Aorta (tissue), 5 donors: ENCODE measurements around the gene IMP3. TPM values are rescaled to one million over a fixed set of nuclear protein-coding genes. Genes with fewer than 3 reads are reported as not detected.

ENCODE experiments used
- ATAC-seq: fragments of 200-7000 bp; cut with Tn5 transposase; one replicate; pipeline ENCODE4 v1.9.1; 2022; ENCODE audit warnings: moderate library complexity; ENCODE audit not compliant: low FRiP score
- DNase-seq, 2 donors: peaks; one replicate each; pipeline ENCODE4 v3.0.0-alpha.2; 2020
- H3K27ac ChIP-seq, 2 donors: one replicate each; pipeline ENCODE4 v1.5.1; 2013; ENCODE audit warnings: low read length in 2 of 2, mild to moderate bottlenecking in 2 of 2, moderate library complexity in 2 of 2, control low read depth in 1 of 2, inconsistent platforms in 1 of 2, low read depth in 1 of 2
- H3K27me3 ChIP-seq, 2 donors: one replicate each; pipeline ENCODE4 v1.6.1; 2013; ENCODE audit warnings: control low read depth in 1 of 2, low read length in 1 of 2, mild to moderate bottlenecking in 1 of 2, moderate library complexity in 1 of 2; ENCODE audit not compliant: insufficient read depth in 2 of 2, control insufficient read depth in 1 of 2
- H3K36me3 ChIP-seq, 2 donors: one replicate each; pipeline ENCODE4 v1.6.1; 2013; ENCODE audit warnings: control low read depth in 1 of 2, low read length in 1 of 2, mild to moderate bottlenecking in 1 of 2; ENCODE audit not compliant: insufficient read depth in 2 of 2, control insufficient read depth in 1 of 2
- H3K4me1 ChIP-seq, 2 donors: one replicate each; pipeline ENCODE4 v1.6.1; 2013; ENCODE audit warnings: low read length in 2 of 2, control low read depth in 1 of 2, mild to moderate bottlenecking in 1 of 2, moderate library complexity in 1 of 2; ENCODE audit not compliant: insufficient read depth in 2 of 2, control insufficient read depth in 1 of 2
- H3K4me3 ChIP-seq, 2 donors: one replicate each; pipeline ENCODE4 v1.5.1; 2013; ENCODE audit warnings: low read length in 2 of 2, control low read depth in 1 of 2, mild to moderate bottlenecking in 1 of 2
- H3K9me3 ChIP-seq: one replicate; pipeline ENCODE4 v1.6.1; 2013; ENCODE audit warnings: mild to moderate bottlenecking, low read length; ENCODE audit not compliant: control insufficient read depth
- WGBS, 2 donors: extraction: QIAGEN DNeasy Blood & Tissue Kit; methylation state at CpG; one replicate each; pipeline ENCODE4 v1.1.7; 2013; 5-methylcytosine and 5-hydroxymethylcytosine counted together
- intact Hi-C, 2 donors: fragments of 100-400 bp; cut with DNase I; formaldehyde crosslinking; loops; one replicate each; pipeline versions ENCODE4 v1.14.2 to v1.15.0; 2022
- polyA plus RNA-seq, 2 donors: library from polyadenylated mRNA; stranded (reverse); fragments of 200-250 nt; gene quantifications; one replicate each; pipeline ENCODE4 v1.2.3, GENCODE V29; 2013
- total RNA-seq, 2 donors: library from RNA; stranded (reverse); fragmentation: NEBNext Ultra II Directional; extraction: Animal tissue kit (Norgen Biotek cat#: 25700); gene quantifications; one replicate each; pipeline ENCODE4 v1.2.1, GENCODE V29; 2021
- donor health status: healthy with polysubstance abuse.
- donor health status: Bipolar disorder and iron deficiency.
- donor health status: DM: no; HTN: no; CAD: no.
- donor health status: DM: no; HTN: no; CAD: no.
- donor health status: DM: yes; HTN: yes; CAD: no.

Gene IMP3
- total and polyA plus RNA-seq, 4 donors = 35.2 to 47.0 (median 42.4) TPM

DNA sequence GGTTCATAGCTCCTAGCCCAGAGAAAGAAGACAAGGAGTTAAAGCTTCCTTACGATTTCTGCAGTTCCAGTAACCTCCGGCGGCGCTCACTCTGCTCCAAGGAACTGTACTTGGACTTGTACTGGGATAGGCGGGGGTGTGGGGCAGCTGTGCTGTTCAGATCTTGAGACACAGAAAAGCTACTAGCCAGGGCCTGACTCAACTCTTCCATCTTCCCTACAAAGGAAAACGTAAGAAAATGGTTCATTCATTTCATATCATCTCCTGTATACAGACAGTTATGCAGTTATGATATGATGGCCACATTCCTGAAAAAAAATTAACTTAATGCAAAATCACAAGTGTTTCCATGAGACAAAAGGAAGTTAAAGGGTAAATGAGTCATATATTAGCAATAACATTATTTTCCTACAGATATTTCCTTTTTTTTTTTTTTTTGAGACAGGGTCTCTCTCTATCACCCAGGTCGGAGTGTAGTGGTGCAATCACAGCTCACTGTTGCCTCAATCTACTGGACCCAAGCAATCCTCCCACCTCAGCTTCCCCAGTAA lies 19.1 kb downstream of the IMP3 start:
- H3K4me1 ChIP-seq = peaks cover 0 to 5% of the 10 kb centered on the region in 2 donors
- peak; percentile 92 to 93 for DNase-seq
- whole genome bisulfite sequencing, 2 donors = 11 to 14% methylated on average over 7 of the region's 7 CpGs
- H3K36me3 ChIP-seq = peaks cover 5 to 6% of the 10 kb centered on the region in 2 donors
- H3K27me3 ChIP-seq = no peaks in the 10 kb centered on the region
- intact Hi-C loops = loop anchor here in 1 of 2 donors (5.0 to 10.0 kb wide), 2 partner anchors 44 to 256 kb away; partner anchors contain the start of genes MAN2C1 and PTPN9
- H3K4me3 ChIP-seq = peak overlapping the region in 1 of 2 donors; percentile 9
- H3K27ac ChIP-seq = peak overlapping the region; percentile 70 to 85
- H3K9me3 ChIP-seq = no peaks in the 10 kb centered on the region
- peak; percentile 88 for ATAC-seq

GRCh38 chr15:75620058-75620820 lies 19.8 kb downstream of the IMP3 start:
- intact Hi-C loops = loop anchor here in 1 of 2 donors (5.0 to 10.0 kb wide), 2 partner anchors 43 to 255 kb away; partner anchors contain the start of genes MAN2C1 and PTPN9
- ATAC-seq (peak; percentile 51), DNase-seq (peak in 1 of 2 donors; percentile 59)
- H3K4me1 ChIP-seq = peaks cover 0 to 5% of the 10 kb centered on the region in 2 donors
- H3K36me3 ChIP-seq = peaks cover 6 to 7% of the 10 kb centered on the region in 2 donors
- no peaks in the 10 kb centered on the region for H3K9me3 ChIP-seq
- peak overlapping the region in 1 of 2 donors; percentile 9 for H3K4me3 ChIP-seq
- H3K27ac ChIP-seq = peak overlapping the region; percentile 70 to 80
- H3K27me3 ChIP-seq = no peaks in the 10 kb centered on the region
- 11 to 23% methylated on average over 4 of the region's 4 CpGs for WGBS, 2 donors

DNA sequence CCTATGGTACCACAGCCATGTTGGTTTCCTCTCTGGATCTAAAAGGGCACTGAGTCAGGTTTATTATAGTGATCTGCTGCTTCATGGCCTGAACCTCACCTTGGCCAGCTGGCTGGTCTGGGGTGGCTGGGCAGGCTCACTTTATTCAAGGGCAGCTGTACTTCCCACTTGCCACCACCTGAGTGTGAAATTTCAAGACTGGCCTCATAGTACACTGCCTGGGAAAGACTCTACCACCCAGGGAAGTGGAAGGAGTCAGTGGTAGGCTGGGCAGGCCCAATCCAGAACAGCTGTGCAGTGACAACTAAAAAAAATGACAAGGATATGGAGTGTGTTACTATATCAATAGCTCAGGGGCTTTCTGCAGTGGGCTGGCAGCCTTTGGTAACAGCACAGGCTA lies 23.3 kb downstream of the IMP3 start:
- no peak overlapping the region for H3K4me3 ChIP-seq
- no peak for DNase-seq
- no peak for ATAC-seq
- no peaks in the 10 kb centered on the region for H3K9me3 ChIP-seq
- no peaks in the 10 kb centered on the region for H3K27me3 ChIP-seq
- H3K4me1 ChIP-seq = peaks cover 0 to 5% of the 10 kb centered on the region in 2 donors
- intact Hi-C loops = no loop called here
- H3K36me3 ChIP-seq = peaks cover 6 to 8% of the 10 kb centered on the region in 2 donors
- no peak overlapping the region for H3K27ac ChIP-seq

GRCh38 chr15:75606711-75607699 lies 33.0 kb downstream of the IMP3 start:
- Histone ChIP-seq H3K27me3 (no peaks in the 10 kb centered on the region), H3K36me3 (peaks cover 0 to 4% of the 10 kb centered on the region in 2 donors), H3K27ac (no peak overlapping the region), H3K4me1 (no peaks in the 10 kb centered on the region), H3K4me3 (no peak overlapping the region), H3K9me3 (no peaks in the 10 kb centered on the region)
- ATAC-seq (no peak), DNase-seq (no peak)
- intact Hi-C loops = no loop called here
- WGBS, 2 donors = 86 to 87% methylated on average over 6 of the region's 6 CpGs

DNA sequence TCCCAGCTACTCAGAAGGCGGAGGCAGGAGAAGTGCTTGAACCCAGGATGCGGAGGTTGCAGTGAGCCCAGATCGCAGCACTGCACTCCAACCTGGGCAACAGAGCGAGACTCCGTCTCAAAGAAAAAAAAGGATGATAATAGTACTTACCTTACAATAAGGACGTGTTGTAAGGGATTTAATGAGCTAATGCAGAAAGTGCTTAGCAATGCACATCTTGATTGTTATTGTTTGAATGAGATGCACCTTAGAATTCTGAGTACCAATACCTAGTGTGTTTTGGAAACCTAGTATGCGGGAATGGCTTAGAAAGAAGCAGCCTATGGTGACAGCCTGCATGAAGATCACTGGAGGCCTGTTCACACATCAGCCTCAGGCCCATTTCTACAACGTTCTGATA lies 34.0 kb downstream of the IMP3 start:
- no peak overlapping the region for H3K27ac ChIP-seq
- ATAC-seq (no peak), DNase-seq (no peak)
- H3K4me3 ChIP-seq = no peak overlapping the region
- 91 to 94% methylated on average over 8 of the region's 8 CpGs for WGBS, 2 donors
- H3K27me3 ChIP-seq = no peaks in the 10 kb centered on the region
- intact Hi-C loops = no loop called here
- H3K36me3 ChIP-seq = peaks cover 0 to 6% of the 10 kb centered on the region in 2 donors
- no peaks in the 10 kb centered on the region for H3K9me3 ChIP-seq
- H3K4me1 ChIP-seq = no peaks in the 10 kb centered on the region

DNA sequence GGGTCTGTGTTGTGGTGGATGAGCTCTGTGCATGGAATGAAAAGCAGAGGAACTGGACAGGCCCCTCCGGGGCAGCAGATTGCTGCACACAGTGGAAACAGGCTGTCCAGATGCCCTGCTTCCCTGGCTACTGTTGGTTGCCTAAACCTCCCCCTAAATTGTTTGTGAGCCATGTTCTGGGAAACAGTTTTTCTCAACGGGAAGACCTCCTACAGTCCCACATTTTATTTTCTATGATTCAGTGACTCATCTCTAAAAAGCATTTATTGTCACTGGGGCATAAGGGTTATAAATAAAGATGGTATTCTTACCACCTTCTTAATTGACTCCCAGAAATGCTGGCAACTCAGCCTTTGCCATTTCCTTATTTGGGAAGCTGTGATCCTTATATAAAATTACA lies 40.6 kb downstream of the IMP3 start:
- H3K9me3 ChIP-seq = no peaks in the 10 kb centered on the region
- intact Hi-C loops = no loop called here
- no peak overlapping the region for H3K27ac ChIP-seq
- no peak overlapping the region for H3K4me3 ChIP-seq
- H3K27me3 ChIP-seq = no peaks in the 10 kb centered on the region
- ATAC-seq (no peak), DNase-seq (no peak)
- WGBS, 2 donors = 52 to 71% methylated on average over 2 of the region's 2 CpGs
- peaks cover 2 to 24% of the 10 kb centered on the region in 2 donors for H3K36me3 ChIP-seq
- no peaks in the 10 kb centered on the region for H3K4me1 ChIP-seq

DNA sequence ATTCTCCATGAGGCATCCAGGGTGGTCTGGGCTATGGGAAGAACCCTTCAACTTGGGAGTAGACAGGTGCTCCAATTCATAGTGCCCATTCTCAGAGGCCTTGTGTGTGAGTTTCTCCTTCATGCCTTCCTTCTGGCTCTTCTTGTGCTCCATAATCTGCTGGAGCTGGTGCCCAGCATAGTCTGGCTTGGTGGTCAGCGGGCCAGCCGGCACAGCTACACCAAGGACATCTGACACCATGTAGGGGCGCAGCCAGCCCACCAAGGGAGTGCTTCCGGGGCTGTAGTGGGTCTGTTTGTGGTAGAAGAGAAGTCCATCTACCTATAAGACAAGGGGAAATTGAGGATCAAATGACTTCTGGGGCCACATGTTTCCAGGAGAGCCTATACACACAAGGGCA lies 41.7 kb downstream of the IMP3 start:
- Histone ChIP-seq H3K36me3 (peaks cover 2 to 24% of the 10 kb centered on the region in 2 donors), H3K4me3 (no peak overlapping the region), H3K4me1 (no peaks in the 10 kb centered on the region), H3K27me3 (no peaks in the 10 kb centered on the region), H3K27ac (no peak overlapping the region), H3K9me3 (no peaks in the 10 kb centered on the region)
- WGBS, 2 donors = 82 to 89% methylated on average over 4 of the region's 4 CpGs
- intact Hi-C loops = no loop called here
- DNase-seq (no peak), ATAC-seq (no peak)

DNA sequence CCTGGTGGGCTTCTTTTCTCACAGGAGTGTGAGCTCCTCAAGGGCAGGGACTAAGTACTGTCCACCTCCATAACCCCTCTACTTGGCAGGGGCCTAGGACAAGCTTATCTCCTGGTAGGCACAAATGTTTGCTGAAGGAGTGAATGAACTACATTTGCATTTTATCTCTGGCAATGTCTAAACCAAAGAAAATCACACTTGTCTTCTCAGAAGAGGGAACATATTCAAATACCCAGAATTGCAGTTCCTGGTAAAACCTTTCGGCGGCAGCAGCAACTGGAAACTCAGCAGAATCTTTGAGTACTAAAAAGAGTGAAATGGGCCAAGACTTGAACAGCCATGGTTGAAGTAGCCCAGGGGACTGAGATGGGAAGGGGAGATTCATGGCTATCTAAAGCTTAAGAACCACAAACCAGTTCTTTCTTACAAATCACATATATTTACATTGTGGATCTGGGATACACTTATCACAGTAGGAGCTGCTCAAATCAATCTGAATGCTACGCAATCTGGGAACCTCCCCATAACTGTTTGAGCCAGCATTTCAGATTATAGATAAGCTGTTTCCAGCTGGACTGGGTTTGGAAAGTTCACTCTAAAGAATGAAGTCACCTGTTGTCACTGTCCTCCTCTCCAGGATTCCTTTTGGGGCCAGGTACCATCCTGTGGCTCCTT lies 42.2 kb downstream of the IMP3 start:
- intact Hi-C loops = no loop called here
- Histone ChIP-seq H3K4me1 (no peaks in the 10 kb centered on the region), H3K36me3 (peaks cover 2 to 24% of the 10 kb centered on the region in 2 donors), H3K4me3 (no peak overlapping the region), H3K27ac (no peak overlapping the region), H3K27me3 (no peaks in the 10 kb centered on the region), H3K9me3 (no peaks in the 10 kb centered on the region)
- DNase-seq (no peak), ATAC-seq (no peak)
- 75 to 83% methylated on average over 3 of the region's 3 CpGs for WGBS, 2 donors
